OCI-LY3 (cell line): Measurements from ENCODE around the gene SDR9C7.

Source experiments
- EZH2phosphoT487 ChIP-seq: fragments of 200-600 bp; shearing (Covaris generic); IDR thresholded peaks from 2 replicates; pipeline ENCODE4 v1.6.1; 2018; ENCODE audit warnings: antibody characterized with exemption, mixed run types, low read depth
- TF ChIP-seq, protein P1 (sequence below): fragments of 200-600, 300-600 bp; sonication (generic); IDR thresholded peaks from 2 replicates; pipeline ENCODE4 v1.5.1; 2014; ENCODE audit warnings: antibody characterized with exemption, low read length, low read depth

DNA sequence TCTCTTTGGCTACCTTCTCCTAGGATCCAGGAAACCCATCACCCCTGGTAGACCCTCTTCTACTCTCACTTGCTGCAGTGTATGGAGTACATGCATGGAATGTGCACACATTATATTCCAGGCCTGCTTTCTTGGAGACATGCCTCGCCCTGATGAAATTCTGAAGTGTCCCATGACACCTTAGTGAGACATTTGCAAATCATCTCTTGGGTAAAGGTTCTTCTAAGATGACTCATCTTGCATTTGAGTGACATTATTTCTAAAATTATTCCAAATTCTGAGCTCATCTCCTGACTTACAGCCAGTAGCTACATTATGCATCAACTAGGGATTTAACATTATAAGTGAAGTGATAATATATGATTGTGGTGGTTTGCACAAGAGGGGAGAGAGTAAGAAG is 49.8 kb downstream of the SDR9C7 start:
- TF ChIP-seq, protein P1, sequence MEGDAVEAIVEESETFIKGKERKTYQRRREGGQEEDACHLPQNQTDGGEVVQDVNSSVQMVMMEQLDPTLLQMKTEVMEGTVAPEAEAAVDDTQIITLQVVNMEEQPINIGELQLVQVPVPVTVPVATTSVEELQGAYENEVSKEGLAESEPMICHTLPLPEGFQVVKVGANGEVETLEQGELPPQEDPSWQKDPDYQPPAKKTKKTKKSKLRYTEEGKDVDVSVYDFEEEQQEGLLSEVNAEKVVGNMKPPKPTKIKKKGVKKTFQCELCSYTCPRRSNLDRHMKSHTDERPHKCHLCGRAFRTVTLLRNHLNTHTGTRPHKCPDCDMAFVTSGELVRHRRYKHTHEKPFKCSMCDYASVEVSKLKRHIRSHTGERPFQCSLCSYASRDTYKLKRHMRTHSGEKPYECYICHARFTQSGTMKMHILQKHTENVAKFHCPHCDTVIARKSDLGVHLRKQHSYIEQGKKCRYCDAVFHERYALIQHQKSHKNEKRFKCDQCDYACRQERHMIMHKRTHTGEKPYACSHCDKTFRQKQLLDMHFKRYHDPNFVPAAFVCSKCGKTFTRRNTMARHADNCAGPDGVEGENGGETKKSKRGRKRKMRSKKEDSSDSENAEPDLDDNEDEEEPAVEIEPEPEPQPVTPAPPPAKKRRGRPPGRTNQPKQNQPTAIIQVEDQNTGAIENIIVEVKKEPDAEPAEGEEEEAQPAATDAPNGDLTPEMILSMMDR = no peak
- TF ChIP-seq EZH2phosphoT487 = no peak
